Fibroblast of peridontal ligament (primary cell): Measurements from ENCODE around the gene FAM229A.

Experiments
- DNase-seq: peaks from one replicate; pipeline ENCODE4 v3.0.0-alpha.2; 2010; ENCODE audit errors: extremely low read depth

FAM229A gene

DNA sequence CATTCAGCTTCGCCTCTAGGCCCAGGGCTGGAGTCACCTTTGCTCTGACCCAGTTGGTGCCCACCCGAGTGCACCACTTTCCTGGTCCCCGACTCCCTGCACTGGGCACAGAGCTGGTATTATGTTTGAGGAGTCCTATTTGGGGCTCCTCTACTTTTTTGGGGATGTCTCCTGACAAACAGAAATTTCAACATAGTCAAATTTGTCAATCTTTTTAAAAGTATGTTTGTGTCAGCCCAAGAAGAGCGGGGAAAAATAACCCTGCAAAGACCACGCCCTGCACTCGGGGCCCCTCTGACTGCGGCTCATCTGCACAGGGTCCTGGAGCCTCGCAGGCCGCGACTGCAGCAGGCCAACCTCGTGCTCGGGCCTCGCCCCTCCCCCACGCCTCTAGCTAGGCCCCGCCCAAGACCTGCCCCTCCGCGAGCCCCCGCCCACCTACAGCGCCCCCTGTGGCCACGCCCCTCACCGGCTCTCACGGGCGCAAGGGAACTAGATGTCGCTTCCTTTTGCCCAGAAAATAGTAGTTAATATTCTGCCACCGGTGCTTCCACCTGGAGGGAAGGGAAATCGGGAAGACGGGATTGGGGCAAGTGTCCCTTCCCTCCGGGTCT, 11.4 kb downstream of the FAM229A start:
- no peak for DNase-seq

DNA sequence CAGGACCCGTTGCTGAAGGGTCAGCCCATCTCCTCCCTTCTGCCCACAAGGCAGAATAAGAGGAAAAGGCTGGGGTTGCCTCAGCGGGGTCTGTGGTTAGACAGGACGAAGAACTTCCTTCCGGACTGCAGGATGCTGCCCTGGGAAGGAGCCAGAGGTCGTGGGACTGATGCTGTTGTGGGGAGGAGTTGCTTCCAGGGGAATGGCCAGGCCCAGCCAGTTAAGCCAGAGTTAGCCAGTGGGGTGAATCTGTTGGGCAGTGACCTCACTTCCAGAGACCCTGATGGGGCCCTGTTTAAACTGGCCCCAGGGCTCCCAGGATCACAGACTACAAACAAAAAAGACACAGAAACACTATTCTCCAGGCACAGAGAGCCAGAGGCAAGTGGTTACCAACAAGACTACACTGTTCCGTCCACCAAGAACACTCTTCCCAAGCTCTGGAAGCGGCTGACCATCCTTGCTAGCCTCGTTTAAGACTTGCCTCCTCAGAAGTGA, 13.0 kb downstream of the FAM229A start:
- DNase-seq: peak; percentile 27

DNA sequence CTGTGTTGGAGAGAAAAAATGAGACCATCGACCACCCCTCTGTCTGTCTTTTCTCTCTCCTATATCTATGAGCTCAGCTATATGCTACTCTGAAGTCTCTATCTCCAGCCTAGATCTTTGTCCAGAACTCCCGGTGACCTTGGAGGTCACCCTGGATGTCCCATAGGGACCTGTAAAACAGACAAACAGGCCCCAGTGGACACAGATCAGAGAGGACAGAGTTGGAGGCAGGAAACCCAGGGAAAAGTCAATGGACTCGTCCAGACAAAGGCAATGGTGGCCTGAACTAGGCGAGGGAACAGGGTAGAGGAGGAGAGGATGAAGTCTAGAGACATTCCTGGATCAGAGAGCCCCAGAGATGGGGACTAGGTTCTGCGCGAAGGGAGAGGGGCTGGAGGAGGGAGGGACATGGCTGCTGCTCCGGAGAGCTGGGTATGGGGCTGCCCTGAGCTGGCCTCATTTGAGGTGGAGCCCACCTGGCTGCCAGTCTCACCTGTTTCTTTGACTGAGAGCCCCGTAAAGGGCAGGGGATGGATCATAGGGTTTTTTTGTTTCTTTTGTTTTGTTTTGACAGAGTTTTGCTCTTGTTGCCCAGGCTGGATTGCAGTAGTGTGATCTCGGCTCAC, 15.6 kb downstream of the FAM229A start:
- DNase-seq: no peak

DNA sequence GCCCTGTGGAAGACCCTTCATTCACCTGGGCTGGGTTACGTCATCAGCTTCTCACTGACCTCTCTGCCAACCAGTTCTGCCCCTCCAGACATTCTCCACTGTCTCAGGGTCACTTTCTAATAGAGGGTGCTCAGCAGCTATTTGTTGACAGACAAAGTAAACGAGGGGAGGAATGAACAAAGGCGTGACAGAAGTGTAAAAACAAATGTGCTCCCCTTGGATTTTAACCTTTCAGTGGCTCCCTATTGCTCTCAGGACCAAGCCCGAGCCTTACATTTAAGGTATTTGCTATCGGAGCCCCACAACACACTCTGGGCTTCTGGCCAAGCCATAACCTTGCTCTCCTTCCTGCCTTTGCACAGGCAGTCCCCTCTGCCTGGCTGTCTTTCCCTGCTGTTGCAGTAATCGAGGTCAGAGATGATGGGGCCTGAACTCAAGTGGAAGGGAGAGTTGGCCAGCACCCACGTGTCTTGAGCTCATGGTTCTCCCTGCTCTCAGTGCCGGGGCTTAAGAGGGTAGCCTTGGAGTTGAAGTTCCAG, 16.9 kb downstream of the FAM229A start:
- no peak for DNase-seq

DNA sequence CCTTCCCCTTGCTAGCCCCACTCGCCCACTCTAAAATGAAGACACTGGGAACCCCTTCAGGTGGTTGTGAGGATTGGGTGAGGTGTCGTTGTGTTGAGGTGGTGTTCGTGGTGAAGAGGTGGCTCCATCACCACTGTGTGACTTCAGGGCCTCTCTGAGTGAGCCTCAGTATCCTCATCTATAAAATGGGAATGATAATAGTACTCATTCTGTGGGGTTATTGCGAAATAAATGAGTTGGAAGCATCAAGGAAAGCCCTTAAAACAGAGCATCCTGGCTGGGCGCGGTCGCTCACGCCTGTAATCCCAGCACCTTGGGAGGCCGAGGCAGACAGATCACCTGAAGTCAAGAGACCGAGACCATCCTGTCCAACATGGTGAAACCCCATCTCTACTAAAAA, 19.6 kb downstream of the FAM229A start:
- no peak for DNase-seq

DNA sequence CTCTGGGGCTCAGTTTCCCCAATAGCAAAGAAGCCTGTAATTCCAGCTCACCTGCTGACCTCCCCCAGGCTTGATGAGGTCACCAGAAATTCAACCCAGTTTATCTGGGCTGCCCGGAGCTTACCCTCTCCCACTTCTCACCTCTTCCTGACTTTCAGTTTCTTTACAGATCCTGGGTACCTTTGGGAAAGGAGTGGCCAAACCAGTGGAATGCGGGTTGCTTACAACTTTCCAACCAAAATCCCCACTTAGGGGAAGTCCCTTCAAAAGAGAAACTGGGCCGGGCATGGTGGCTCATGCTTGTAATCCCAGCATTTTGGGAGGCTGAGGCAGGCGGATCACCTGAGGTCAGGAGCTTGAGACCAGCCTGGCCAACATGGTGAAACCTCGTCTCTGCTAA, 20.3 kb downstream of the FAM229A start:
- no peak for DNase-seq

DNA sequence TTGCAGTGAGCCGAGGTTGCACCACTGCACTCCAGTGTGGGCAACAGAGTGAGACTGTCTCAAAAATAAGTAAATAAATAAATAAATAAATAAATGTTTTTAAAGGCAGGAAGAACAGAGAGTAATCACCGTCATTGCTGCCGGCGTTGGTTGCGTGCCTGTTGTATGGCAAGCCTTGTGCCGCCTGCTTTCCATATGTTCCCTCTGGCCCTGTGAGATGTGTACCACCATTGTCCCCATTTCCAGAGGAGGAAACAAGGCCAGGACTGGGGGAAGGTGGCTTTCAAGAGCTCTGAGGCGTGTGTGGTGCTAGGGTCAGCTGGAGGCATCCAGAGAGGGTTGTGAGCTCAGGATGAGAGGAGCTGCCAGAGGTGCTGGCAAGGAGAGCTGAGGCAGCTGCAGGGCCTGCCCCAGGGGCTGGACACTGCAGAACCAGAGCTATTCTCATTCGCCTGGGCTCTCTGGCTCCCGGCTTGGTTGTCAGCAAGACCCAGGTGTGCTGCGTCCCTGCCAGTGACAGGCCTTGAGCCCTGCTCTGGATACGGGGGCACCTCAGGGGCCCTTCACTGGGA, 21.0 kb downstream of the FAM229A start:
- DNase-seq: no peak

DNA sequence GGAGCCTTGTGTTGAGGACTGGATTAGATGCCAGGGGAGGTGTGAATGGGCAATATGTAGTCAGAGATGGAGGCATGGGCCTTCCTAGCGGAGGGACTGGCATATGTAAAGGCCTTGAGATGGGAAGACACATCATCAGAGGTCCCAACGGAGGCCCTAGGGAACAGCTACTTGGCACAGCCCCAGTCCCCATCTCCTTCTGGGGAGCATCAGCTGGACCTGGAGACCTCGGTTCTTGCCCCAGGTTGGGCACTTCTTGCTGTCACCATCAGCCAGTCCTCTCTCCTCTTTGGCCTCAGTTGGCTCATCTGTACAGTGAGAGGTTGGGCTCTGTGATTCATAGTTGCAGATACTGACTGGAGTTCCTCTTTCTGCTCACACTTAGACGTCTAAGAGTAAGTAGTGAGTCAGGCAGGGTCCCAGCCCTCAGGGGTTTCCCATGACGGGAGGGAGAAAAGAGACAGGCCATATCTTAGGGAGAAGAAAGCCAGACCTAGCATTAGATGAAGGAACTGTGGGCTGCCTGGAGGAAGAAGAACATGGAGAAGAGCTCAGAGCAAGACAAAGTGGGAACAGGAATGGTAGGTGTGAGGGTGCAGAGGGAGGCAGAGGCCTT, 22.8 kb downstream of the FAM229A start:
- peak; percentile 14 for DNase-seq

DNA sequence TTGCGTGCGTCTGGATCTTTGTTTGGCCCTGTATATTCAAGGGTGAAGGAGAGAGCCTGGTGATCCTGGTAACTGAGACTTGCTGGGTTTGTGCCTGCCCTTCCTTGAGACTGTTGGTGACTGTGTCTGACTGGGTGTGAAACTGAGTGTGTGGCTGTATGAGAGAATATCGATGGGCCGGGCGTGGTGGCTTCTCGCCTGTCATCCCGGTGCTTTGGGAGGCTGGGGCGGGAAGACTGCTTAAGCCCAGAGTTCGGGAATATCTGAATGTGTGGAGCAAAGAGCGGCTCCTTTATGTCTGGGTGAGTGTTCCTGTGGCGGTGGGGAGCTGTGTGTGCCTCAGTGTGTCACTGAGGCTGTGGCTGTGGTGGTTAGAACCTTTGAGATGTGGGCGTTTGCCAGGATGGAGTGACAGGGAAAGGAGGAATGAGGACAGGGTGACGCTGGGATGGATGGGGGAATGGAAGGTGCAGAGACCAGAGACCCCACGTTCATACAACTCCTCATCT, 23.6 kb downstream of the FAM229A start:
- DNase-seq: no peak

DNA sequence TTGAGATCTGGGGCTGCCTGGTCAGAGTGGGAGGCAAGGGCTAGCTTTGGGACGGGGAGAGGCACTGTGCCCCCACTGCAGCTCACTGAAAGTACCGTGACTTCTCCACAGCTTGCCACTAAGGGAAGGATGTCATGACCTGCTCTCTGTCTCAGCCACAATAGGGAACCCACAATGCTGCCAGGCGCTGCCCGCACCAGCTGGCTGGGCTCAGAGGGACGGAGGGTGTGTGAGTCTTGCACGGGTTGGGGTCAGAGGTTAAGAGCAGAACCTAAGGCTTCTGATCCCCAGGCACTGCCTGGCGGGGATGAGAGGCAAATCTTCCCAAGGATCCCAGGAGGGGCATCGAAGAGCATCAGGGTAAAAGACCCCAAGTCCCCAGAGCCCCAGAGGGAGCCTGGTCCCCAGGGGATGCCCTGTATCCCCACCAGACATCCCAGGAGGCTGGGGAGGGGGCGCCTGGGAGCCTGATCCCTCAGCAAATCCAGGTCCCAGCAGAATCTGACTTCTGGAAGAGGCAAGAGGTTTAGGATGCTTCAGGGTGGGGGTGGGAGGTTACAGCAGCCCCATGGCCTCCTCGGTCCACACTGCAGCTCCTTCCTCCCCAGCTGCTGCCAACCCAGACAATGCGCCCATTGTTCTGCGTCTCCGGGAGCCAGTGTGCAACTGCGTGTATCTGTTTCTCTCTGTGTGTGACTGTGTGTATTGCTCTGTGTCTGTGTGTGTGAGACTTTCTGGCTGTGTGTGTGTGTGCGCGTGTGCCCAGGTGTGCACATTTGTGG, 24.2 kb downstream of the FAM229A start:
- no peak for DNase-seq

DNA sequence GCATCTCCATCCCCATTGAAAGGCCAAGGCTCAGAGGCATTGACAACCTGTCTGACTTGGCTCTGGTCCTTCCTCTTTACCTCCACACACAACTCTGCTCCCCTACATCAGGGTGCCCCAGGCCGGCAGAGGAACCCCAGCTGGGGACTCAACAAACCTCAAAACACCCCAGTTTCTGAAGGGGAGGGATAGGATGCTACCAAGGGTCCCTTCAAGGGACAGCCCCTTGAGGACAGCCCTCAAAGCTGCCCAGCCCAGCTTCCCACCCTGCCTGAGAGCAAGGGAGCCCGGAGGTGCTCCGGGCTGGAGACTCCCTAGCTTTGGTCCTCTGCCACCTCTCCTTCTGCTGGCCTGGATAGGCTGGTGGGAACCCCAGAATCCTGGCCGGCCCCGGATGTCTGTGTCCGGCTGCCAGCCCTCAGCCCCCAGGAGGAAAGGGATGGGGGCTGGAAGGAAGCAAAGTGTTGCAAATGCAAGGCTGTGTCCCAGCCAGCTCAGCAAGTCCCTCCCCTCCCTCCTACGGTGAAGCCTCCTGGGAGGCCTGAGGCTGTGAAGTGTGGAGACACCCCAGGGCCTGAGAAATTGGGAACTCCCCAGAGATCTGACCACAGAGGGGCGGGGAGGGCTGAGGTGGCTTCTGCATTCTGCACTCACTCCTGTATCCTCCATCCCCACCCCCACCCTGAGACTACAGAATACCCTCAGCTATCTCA, 25.2 kb downstream of the FAM229A start:
- no peak for DNase-seq

DNA sequence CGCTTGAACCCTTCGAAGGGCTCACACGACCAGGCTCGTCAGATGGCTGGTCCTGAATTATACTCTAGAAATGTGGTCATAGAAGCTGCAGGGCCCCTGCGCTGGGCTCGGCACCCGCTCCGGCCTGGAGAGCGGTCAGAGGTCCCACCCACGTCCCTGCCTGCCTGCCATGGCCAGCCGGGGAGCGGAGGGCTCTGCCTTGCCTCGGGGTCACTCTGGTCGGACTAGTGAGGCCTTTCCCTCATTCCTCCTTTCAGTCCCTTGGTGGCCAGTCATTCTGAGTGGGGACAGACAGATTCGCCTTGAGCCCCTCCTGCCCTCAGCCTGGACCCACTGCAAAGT, 25.7 kb downstream of the FAM229A start:
- no peak for DNase-seq

DNA sequence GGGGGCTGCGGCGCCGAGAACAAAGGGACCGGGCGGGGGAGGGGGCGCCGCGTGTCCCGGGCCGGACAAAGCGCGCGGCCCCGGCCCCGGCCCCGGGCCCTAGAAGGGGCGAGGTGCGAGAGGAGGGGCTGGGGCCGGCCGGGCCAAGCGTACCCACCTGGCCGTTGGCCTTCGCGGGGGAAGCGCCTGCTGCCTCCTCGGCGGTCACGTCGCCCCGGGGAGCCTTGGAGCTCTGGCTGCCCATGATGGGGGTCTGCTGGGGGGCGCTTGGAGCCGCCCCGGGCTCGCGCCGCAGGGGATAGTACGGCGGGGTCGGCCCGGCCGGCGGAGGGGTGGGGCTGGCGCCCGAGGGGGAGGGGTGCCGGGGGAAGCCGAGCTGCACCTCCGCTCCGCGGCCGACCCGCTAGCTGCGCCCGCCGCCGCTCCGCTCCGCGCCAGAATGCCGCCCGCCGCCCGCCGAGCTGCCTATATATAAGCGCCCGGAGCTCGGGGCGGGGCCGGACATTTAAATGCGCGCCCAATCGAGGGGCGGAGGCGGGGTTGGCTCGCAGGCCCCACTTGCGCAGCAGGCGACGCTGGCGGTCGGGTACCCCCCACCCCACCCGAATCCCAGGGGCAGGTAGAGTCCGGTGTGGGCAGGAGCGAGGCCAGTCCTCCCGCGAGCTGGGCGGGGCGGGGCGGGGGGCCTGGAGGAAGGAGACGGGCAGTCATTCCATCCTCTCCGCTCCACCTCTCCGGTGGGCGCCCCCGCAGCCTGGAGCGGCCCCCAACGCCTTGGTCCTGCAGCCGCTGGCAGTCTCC, 26.3 kb downstream of the FAM229A start, which contains the start of gene MARCKSL1:
Gene MARCKSL1, minus strand, starts transcription at position 444 of the 801 bp plus-strand sequence. Its CDS starts 200 bp downstream, at position 244.
- peak; percentile 43 for DNase-seq

DNA sequence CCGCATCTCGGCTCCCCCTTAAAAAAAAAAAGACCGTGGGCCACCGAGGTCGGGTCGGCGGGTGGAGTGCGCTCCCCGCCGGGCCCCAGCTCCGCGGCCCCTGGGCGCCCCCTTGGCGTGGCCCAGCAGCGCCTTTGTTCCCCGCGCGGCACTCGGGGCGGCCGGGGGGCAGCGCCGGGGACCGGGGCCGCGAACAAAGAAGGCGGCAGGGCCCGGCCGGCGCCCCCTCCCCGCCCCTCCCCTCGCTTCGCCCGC, 26.8 kb downstream of the FAM229A start:
- no peak for DNase-seq

DNA sequence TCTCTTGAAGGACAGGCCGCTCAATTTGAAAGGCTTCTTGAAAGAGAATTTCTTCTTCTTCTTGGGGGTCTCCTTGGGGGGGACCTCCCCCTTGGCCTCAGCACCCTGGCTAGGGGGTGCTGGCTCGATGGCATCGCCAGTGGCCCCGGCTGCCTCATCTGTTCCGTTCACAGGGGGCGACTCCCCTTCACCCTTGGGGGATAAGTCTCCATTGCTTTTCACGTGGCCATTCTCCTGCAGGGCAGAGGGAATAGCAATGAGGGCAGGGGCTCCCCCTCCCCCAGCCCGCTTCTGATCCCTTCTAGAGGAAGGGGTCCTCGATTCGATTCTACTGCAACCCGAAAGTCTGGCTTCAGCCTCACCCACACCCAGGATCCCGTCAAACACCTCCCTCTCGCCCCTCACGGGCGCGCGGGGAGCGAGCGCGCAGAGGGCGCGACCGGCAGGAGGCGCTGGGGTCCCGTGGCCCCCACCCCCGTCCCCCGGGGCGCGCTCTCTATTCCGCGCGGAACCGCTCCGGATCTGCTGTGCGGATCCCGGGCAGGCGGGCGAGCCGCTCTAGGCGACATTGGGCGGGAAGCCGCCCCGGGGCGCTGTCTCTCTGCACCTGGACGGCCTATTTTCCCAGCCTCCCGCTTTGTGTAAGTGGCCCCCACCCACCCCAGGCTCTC, 27.3 kb downstream of the FAM229A start:
- DNase-seq: no peak

DNA sequence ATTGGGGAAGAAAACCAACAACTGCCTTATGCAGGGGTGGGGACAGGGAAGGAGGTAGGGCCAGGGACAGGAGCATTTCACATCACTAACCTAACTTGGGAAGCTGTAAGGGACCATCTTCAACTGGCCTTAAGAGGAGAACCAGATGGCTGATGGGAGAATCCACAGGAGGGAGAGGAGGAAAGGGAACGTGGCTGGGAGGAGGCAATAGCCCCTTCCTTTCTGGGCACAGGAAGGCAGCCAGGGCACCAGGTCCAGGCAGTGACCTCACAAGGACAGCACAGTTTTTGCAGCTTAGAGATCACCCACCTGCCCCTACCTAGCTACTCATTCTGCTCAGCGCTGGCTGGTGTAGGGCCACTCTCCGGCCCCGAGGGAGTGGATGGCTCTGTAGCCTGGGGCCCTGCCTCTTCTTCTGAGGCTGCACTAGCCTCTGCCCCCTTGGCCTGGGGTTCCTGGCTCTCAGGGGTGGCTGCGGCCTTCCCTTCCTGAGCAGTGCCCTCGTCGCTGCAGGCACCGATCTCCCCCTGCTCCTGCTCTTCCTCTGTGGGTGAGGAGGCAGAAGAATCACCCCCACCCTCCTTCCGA, 27.9 kb downstream of the FAM229A start:
- no peak for DNase-seq

DNA sequence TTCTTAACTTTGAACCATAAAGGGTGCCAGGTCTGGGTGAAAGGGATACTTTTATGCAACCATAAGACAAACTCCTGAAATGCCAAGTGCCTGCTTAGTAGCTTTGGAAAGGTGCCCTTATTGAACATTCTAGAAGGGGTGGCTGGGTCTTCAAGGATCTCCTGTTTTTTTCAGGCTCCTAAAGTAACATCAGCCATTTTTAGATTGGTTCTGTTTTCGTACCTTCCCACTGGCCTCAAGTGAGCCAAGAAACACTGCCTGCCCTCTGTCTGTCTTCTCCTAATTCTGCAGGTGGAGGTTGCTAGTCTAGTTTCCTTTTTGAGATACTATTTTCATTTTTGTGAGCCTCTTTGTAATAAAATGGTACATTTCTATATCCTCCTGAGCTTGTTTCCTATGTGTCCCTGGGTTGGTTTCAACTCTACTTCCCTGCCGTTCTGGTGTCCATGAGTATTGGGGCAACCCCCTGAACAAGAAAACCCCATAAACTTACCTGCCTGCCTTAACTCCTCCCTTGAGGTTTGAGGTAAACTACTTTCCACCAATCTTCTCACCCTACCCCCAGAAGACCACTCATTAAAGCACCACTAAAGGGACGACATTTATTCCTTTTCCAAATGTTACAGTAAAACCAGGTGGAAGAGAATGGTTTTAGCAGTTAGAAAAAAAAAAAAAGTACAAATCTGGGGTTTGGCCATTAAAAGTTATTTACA, 28.9 kb downstream of the FAM229A start:
- DNase-seq: no peak

DNA sequence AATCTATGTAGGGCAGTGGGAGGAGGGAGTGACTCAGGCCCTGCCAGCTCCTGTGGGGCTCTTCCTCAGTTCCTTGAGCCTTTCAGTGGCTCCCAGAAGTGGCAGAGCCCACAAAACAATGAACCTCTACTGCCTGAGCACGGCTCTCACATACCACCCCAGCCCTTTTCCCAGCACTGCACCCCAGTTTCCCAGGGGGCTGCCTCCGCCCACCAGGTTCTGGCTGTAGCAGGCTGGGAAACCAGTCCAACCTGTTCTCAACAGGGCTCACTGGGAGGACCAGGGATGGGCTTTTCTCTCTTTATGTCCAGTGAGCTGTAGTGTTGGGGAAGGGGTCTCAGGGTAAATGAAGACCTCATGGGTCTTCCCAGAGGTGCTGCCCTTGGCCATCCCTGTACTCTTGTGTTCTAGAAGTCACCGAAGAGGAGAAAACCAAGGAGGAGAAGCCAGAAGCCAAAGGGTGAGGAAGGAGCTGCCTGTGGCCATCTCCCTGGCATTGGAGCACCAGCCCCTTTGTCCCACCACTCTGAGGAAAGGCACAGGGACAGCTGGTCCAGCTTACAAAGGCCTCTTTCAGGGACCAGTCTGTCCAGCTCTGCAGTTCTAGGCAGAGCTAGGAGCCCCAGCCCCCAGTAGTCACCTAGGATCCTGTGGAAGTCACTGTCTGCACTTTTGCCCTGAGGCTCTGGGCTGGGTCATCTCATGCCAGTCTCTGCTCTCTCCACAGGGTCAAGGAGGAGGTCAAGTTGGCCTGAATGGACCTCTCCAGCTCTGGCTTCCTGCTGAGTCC, 29.8 kb downstream of the FAM229A start:
- DNase-seq: no peak
